GOT3 (cell line): ENCODE results near the gene SIL1.
"Not testable (repeated sequence)": the region's sequence is repeated elsewhere in the genome, so short reads cannot be mapped to it uniquely, and the experiment has no call there.

ENCODE experiments used
- DNase-seq: peaks from one replicate; lab custom pipeline; 2025; ENCODE audit warnings: mixed read lengths; lab: John Stamatoyannopoulos, UW

SIL1 gene

GRCh38 chr5:139199321-139199720, 1.2 kb upstream of the SIL1 start:
- DNase-seq = no peak

- no peak for DNase-seq
Observed at GRCh38 chr5:139196296-139196956, 1.7 kb downstream of the SIL1 start.

GRCh38 chr5:139194486-139194885, 3.7 kb downstream of the SIL1 start:
- DNase-seq = no peak

- DNase-seq = no peak
Observed at GRCh38 chr5:139193928-139194327, 4.2 kb downstream of the SIL1 start.

GRCh38 chr5:139192906-139193305, 5.3 kb downstream of the SIL1 start:
- not testable (repeated sequence) for DNase-seq

GRCh38 chr5:139191954-139192353, 6.2 kb downstream of the SIL1 start:
- DNase-seq = not testable (repeated sequence)

- no peak for DNase-seq
Observed at GRCh38 chr5:139190125-139190524, 8.0 kb downstream of the SIL1 start.

GRCh38 chr5:139188558-139189270, 9.5 kb downstream of the SIL1 start:
- DNase-seq = no peak

- DNase-seq = no peak
Observed at GRCh38 chr5:139186752-139187326, 11.3 kb downstream of the SIL1 start.

- no peak for DNase-seq
Observed at GRCh38 chr5:139186261-139186660, 11.9 kb downstream of the SIL1 start.

GRCh38 chr5:139185589-139185988, 12.6 kb downstream of the SIL1 start:
- no peak for DNase-seq

GRCh38 chr5:139183502-139183901, 14.7 kb downstream of the SIL1 start:
- no peak for DNase-seq

- DNase-seq = no peak
Observed at GRCh38 chr5:139182528-139183296, 15.5 kb downstream of the SIL1 start.

- DNase-seq = no peak
Observed at GRCh38 chr5:139181835-139182452, 16.2 kb downstream of the SIL1 start.

GRCh38 chr5:139181322-139181730, 16.8 kb downstream of the SIL1 start:
- no peak for DNase-seq

GRCh38 chr5:139180850-139181249, 17.3 kb downstream of the SIL1 start:
- no peak for DNase-seq

- DNase-seq = not testable (repeated sequence)
Observed at GRCh38 chr5:139179778-139180513, 18.2 kb downstream of the SIL1 start.

GRCh38 chr5:139178935-139179334, 19.2 kb downstream of the SIL1 start:
- DNase-seq = no peak

- no peak for DNase-seq
Observed at GRCh38 chr5:139178589-139178917, 19.6 kb downstream of the SIL1 start.

GRCh38 chr5:139177809-139178588, 20.2 kb downstream of the SIL1 start:
- DNase-seq = no peak

GRCh38 chr5:139177281-139177680, 20.9 kb downstream of the SIL1 start:
- not testable (repeated sequence) for DNase-seq
